Astrocyte of the spinal cord (primary cell): ENCODE data around the gene SHISAL1.

Experiments
- DNase-seq: peaks from one replicate; pipeline ENCODE4 v3.0.0; 2011; ENCODE audit warnings: low read depth, low spot score
- H3K4me3 ChIP-seq: 2 replicates; pipeline ENCODE4 v1.5.1; 2011; ENCODE audit warnings: low read depth, mild to moderate bottlenecking, low read length, moderate library complexity
- in situ Hi-C: cut with HindIII; loops from 2 replicates; pipeline ENCODE4 v1.10.0; 2017; ENCODE audit warnings: low sequenced_read_pairs
- TF ChIP-seq, protein P1 (sequence below): IDR thresholded peaks from 2 replicates; pipeline ENCODE4 v1.5.1; 2012; ENCODE audit warnings: low read depth, mild to moderate bottlenecking, low read length, inconsistent platforms

SHISAL1 gene

DNA sequence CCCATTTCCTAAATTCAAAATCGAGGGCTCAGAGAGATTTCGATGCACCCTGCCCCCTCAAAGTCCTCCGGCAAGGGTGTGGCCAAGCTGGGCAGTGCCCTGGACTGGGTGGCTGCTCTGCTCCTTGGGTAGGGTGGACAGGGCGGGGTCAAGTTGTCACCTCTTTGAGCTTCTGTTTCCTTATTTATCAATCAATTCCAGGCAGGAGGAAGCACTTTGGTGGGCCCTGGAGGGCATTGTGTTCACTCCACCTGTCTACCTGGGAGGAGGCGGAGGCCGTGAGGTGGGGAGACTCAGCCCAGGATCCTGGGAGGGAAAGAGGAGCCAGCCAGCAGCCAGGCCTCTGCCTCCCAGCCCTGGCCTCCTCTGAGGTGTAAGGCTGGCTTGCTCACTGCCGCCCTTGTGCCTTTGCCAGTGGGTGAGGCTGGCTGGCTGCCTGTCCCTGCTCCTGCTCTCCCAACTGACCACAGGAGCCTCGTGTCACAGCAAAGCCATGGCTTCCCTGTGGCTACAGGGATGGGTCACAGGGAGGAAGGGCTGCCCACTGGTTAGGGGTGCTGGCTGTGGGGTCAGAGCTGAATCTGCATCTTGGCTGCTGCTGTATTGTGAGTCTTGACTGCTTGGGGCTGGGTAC lies 25.5 kb upstream of the SHISAL1 start:
- H3K4me3 ChIP-seq = no peak overlapping the region
- DNase-seq = no peak
- TF ChIP-seq, protein P1, sequence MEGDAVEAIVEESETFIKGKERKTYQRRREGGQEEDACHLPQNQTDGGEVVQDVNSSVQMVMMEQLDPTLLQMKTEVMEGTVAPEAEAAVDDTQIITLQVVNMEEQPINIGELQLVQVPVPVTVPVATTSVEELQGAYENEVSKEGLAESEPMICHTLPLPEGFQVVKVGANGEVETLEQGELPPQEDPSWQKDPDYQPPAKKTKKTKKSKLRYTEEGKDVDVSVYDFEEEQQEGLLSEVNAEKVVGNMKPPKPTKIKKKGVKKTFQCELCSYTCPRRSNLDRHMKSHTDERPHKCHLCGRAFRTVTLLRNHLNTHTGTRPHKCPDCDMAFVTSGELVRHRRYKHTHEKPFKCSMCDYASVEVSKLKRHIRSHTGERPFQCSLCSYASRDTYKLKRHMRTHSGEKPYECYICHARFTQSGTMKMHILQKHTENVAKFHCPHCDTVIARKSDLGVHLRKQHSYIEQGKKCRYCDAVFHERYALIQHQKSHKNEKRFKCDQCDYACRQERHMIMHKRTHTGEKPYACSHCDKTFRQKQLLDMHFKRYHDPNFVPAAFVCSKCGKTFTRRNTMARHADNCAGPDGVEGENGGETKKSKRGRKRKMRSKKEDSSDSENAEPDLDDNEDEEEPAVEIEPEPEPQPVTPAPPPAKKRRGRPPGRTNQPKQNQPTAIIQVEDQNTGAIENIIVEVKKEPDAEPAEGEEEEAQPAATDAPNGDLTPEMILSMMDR = no peak
- in situ Hi-C loops = no loop called here

DNA sequence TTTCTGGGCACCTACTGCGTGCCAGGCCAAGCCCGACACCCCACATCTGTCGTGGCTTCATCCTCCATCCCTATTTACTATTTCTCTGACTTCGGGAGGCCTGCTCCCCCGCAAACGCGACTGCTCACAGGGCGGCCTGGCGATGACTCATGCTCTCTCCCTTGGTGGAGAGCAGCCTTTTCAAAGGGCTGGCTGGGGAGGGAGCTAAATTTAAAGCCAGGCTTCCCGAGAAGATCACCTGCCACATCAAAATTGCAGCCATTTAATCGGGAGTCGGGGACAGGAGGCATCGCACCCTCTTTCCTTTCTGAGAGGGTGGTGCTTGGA lies 24.9 kb upstream of the SHISAL1 start:
- in situ Hi-C loops = no loop called here

DNA sequence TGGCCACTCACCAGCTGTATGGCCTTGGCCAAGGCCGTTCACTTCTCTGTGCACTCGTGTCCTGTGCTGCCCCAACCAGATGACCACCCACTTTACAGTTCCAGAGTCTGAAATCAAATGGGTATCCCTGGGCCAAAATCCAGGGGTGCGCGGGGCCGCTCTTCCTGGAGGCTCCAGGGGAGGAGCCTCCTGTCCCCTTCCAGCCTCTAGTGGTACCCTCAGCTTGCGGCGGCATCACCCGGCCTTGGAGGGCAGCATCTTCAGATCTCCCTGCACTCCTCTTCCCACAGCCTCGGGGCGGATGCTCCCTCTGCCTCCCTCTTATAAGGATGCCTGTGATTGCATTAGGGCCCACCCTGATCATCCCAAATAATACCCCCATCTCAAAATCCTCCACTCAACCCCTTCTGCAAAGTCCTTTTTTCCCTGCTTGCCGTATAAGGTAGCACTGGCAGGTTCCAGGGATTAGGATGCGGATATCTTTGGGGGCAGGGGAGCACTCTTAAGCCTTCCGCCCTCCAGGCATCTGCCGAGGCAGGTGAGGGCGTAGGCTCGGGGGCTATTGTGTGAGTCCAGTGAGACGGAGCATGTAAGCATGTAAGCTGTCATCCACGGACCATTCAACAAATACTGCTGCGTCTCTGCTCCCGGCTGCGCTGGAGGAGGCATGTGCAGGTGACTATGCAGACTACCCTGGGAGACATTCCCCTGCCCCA lies 24.4 kb upstream of the SHISAL1 start:
- TF ChIP-seq, protein P1 = no peak
- in situ Hi-C loops = no loop called here
- DNase-seq = no peak
- H3K4me3 ChIP-seq = no peak overlapping the region

More for the DNA sequence above, 24.9 kb upstream of the SHISAL1 start:
- TF ChIP-seq, protein P1 = no peak
- no peak overlapping the region for H3K4me3 ChIP-seq
- DNase-seq = peak; percentile 59

DNA sequence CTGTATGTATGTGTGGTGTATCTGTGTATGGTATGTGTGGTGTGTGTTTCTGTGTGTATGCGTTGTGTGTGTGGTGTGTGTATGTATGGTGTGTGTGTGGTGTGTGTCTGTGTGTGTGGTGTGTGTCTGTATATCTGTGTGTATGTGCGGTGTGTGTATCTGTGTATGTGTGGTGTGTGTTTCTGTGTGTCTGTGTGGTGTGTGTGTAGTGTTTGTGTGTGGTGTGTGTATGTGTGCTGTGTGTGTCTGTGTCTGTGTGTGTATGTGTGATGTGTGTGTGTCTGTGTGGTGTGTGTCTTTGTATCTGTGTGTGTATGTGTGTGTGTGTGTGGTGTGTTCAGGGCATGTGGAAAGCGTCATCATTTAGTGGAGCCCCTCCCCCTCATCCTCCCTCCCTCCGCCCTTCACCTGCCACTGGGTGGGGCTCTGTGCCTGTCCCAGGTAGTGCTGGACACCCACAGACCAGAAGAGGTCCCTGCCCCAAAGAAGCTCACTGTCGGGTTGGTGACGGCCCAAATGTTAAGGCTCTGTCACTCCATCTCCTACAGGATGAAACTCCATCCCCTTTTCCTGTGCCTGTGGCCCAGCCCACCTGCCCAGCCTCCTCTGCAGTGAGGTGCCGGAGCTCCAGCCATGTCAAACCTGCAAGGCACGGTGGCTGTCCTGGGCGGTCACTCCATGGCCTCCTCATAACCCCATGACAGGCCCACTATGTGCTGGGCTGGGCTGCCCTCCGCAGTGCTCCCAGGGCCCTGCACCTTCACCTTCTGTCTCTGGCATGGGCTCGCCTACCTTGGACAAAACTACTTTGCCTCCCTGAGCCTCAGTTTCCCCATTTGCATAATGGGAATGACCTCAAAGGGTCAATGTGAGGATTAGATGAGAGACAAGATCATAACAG lies 23.4 kb upstream of the SHISAL1 start:
- in situ Hi-C loops = no loop called here
- no peak overlapping the region for H3K4me3 ChIP-seq
- DNase-seq = no peak
- TF ChIP-seq, protein P1 = no peak

DNA sequence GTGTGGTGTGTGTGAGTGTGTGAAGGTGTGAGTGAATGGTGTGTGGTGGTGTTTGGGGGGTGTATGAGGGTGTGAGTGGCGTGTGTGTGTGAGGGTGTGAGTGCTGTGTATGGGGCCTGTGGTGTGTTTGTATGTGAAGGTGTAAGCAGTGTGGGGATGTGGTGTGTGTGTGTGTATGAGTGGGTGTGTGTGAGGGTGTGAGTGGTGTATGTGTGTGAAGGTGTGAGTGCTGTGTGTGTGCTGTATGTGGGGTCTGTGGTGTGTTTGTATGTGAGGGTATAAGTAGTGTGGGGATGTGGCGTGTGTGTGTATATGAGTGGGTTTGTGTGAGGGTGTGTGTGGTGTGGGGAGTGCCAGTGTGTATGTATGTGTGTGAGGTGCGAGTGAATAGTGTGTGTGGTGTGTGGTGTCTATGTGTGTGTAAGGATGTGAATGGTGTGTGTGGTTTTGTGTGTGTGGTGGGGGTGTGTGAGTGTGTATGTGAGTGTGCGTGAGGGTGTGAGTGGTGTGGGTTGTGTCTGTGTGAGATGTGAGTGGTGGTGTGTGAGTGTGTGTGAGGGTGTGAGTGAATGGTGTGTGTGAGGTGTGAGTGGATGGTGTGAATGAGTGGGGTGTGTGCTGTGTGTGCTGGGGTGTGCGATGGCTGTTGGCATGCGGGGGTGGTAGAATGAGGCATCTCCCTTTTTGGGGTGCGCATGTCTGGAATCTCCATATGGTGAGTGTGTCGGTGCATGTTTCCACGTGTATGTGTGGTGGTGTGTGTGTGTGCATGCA lies 22.5 kb upstream of the SHISAL1 start:
- H3K4me3 ChIP-seq = no peak overlapping the region
- in situ Hi-C loops = no loop called here
- DNase-seq = no peak
- TF ChIP-seq, protein P1 = no peak
